Pancreas (tissue), 10 donors: ENCODE results near the gene CACNA1G. TPM values are rescaled to one million over a fixed set of nuclear protein-coding genes. Genes with fewer than 3 reads are reported as not detected.

Experiments
- ATAC-seq, 4 donors: fragments of 200-7000 bp; cut with Tn5 transposase; one replicate each; pipeline versions ENCODE4 v1.8.0 to v1.9.1; 2020; ENCODE audit warnings: mild to moderate bottlenecking in 4 of 4, moderate library complexity in 4 of 4
- DNase-seq, 6 donors: peaks; one replicate each; pipeline ENCODE4 v3.0.0-alpha.2; 2020
- FAIRE-seq: peaks from 2 replicates; lab custom pipeline; 2012; peaks lifted over from hg19 to GRCh38; lab: Jason Lieb, UNC
- H3K27ac ChIP-seq, 4 donors: fragments of 200-600 bp; sonication (generic); 1 replicate in 3 of 4; 2 replicates in 1 of 4; pipeline versions ENCODE4 v1.5.0 to v1.8.0; 2020
- H3K27me3 ChIP-seq, 4 donors: fragments of 200-600 bp; one replicate each; pipeline ENCODE4 v1.8.0; 2021
- H3K36me3 ChIP-seq, 3 donors: fragments of 200-600 bp; sonication (generic) in 1 of 3; one replicate each; pipeline versions ENCODE4 v1.5.0 to v1.8.0; 2020 to 2021
- H3K4me1 ChIP-seq, 3 donors: fragments of 200-600 bp; one replicate each; pipeline ENCODE4 v1.8.0; 2021
- H3K4me3 ChIP-seq, 4 donors: fragments of 200-600 bp; sonication (generic) in 2 of 4; one replicate each; pipeline versions ENCODE4 v1.5.0 to v1.8.0; 2020 to 2021
- H3K9me3 ChIP-seq, 4 donors: fragments of 200-600 bp; one replicate each; pipeline ENCODE4 v1.8.0; 2021
- WGBS, 2 donors: extraction: QIAGEN DNeasy Blood & Tissue Kit; methylation state at CpG; one replicate each; pipeline ENCODE4 v1.1.7; 2013; 5-methylcytosine and 5-hydroxymethylcytosine counted together
- intact Hi-C, 3 donors: fragments of 100-400 bp; cut with DNase I; formaldehyde crosslinking; loops; one replicate each; pipeline versions ENCODE4 v1.11.1 to v1.14.2; 2022
- polyA plus RNA-seq, 2 donors: library from polyadenylated mRNA; stranded (reverse); fragments of 200-250 nt; gene quantifications; one replicate each; pipeline ENCODE4 v1.2.3, GENCODE V29; 2013
- total RNA-seq, 6 donors: library from RNA; stranded (reverse); fragmentation: NEBNext Ultra II Directional in 4 of 6; extraction: Animal tissue kit (Norgen Biotek cat#: 25700) in 4 of 6; gene quantifications; one replicate each; pipeline versions ENCODE4 v1.2.1 to v1.2.4, GENCODE V29; 2021 to 2023
- TF ChIP-seq, protein P1 (sequence below), 4 donors: fragments of 200-600 bp; sonication (generic) in 3 of 4; IDR thresholded peaks; one replicate each; pipeline versions ENCODE4 v1.5.0 to v1.8.0; 2021; ENCODE audit warnings: antibody characterized with exemption in 4 of 4
- donor health status: healthy with polysubstance abuse.
- donor health status: DM: no; HTN: no; CAD: no; lungs with moderate emphysema.
- donor health status: DM: no; HTN: no; CAD: no.
- donor health status: control.
- donor health status: control.
- donor health status: Bipolar disorder and iron deficiency.
- donor health status: DM: yes; HTN: yes; CAD: no.
- donor health status: DM: no; HTN: no; CAD: no.
- donor health status: DM: no; HTN: no; CAD: no.
- donor health status: DM: yes; HTN: yes; CAD: no.

Gene CACNA1G
- total and polyA plus RNA-seq, 8 donors, result 0.02 to 0.37 (median 0.09) TPM; not detected in 1

GRCh38 chr17:50641357-50641756 is 80.8 kb downstream of the CACNA1G start:
- intact Hi-C loops, result loop anchor here in 1 of 3 donors (5.0 kb wide), 1 partner anchor 41 kb away; no protein-coding TSS in a partner anchor
- no peak for FAIRE-seq
- TF ChIP-seq, protein P1, sequence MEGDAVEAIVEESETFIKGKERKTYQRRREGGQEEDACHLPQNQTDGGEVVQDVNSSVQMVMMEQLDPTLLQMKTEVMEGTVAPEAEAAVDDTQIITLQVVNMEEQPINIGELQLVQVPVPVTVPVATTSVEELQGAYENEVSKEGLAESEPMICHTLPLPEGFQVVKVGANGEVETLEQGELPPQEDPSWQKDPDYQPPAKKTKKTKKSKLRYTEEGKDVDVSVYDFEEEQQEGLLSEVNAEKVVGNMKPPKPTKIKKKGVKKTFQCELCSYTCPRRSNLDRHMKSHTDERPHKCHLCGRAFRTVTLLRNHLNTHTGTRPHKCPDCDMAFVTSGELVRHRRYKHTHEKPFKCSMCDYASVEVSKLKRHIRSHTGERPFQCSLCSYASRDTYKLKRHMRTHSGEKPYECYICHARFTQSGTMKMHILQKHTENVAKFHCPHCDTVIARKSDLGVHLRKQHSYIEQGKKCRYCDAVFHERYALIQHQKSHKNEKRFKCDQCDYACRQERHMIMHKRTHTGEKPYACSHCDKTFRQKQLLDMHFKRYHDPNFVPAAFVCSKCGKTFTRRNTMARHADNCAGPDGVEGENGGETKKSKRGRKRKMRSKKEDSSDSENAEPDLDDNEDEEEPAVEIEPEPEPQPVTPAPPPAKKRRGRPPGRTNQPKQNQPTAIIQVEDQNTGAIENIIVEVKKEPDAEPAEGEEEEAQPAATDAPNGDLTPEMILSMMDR (IDR thresholded peaks at IDR 0.05), result no peak
- Histone ChIP-seq H3K27ac (peak overlapping the region in 3 of 4 donors; percentile 8 to 85 (median 83)), H3K9me3 (no peaks in the 10 kb centered on the region), H3K4me1 (peaks cover 36 to 61% (median 40%) of the 10 kb centered on the region in 3 donors), H3K27me3 (no peaks in the 10 kb centered on the region), H3K36me3 (no peaks in the 10 kb centered on the region), H3K4me3 (no peak overlapping the region)
- ATAC-seq, result no peak
- DNase-seq, result peak in 2 of 6 donors; percentile 20 to 29
- 33 to 39% methylated on average over 3 of the region's 3 CpGs for WGBS, 2 donors

GRCh38 chr17:50642071-50642721 is 81.7 kb downstream of the CACNA1G start:
- TF ChIP-seq, protein P1 (IDR thresholded peaks at IDR 0.05), result no peak
- no peaks in the 10 kb centered on the region for H3K36me3 ChIP-seq
- peak in 2 of 6 donors; percentile 18 to 38 for DNase-seq
- H3K27me3 ChIP-seq, result no peaks in the 10 kb centered on the region
- no peak for ATAC-seq
- no peaks in the 10 kb centered on the region for H3K9me3 ChIP-seq
- peaks cover 36 to 61% (median 37%) of the 10 kb centered on the region in 3 donors for H3K4me1 ChIP-seq
- no peak for FAIRE-seq
- no peak overlapping the region for H3K4me3 ChIP-seq
- intact Hi-C loops, result loop anchor here in 1 of 3 donors (5.0 kb wide), 1 partner anchor 40 kb away; no protein-coding TSS in a partner anchor
- 82 to 85% methylated on average over 15 of the region's 15 CpGs for WGBS, 2 donors
- peak overlapping the region in 2 of 4 donors; percentile 83 to 85 for H3K27ac ChIP-seq

GRCh38 chr17:50642722-50643656 is 82.5 kb downstream of the CACNA1G start:
- FAIRE-seq, result no peak
- H3K27ac ChIP-seq, result peak overlapping the region in 2 of 4 donors; percentile 8 to 83
- 54 to 67% methylated on average over 10 of the region's 10 CpGs for WGBS, 2 donors
- peaks cover 32 to 53% (median 34%) of the 10 kb centered on the region in 3 donors for H3K4me1 ChIP-seq
- no peaks in the 10 kb centered on the region for H3K27me3 ChIP-seq
- intact Hi-C loops, result loop anchor here in 1 of 3 donors (5.0 kb wide), 1 partner anchor 39 kb away; no protein-coding TSS in a partner anchor
- peak in 3 of 6 donors; percentile 38 to 65 (median 60) for DNase-seq
- ATAC-seq, result peak in 1 of 4 donors; percentile 14
- H3K9me3 ChIP-seq, result no peaks in the 10 kb centered on the region
- no peak overlapping the region for H3K4me3 ChIP-seq
- TF ChIP-seq, protein P1 (IDR thresholded peaks at IDR 0.05), result no peak
- H3K36me3 ChIP-seq, result no peaks in the 10 kb centered on the region

- ATAC-seq, result no peak
- FAIRE-seq, result no peak
- Histone ChIP-seq H3K36me3 (no peaks in the 10 kb centered on the region), H3K27me3 (no peaks in the 10 kb centered on the region), H3K4me1 (peaks cover 10 to 25% (median 15%) of the 10 kb centered on the region in 3 donors), H3K27ac (no peak overlapping the region), H3K4me3 (no peak overlapping the region), H3K9me3 (no peaks in the 10 kb centered on the region)
- WGBS, 2 donors, result 95% methylated on average over 3 of the region's 3 CpGs
- DNase-seq, result peak in 2 of 6 donors; percentile 4 to 11
- intact Hi-C loops, result no loop called here
- TF ChIP-seq, protein P1 (IDR thresholded peaks at IDR 0.05), result no peak
These were observed 85.5 kb downstream of the CACNA1G start for GRCh38 chr17:50645748-50646682.
